HCT116 (cell line): ENCODE results near the gene PEX11B. TPM values are rescaled to one million over a fixed set of nuclear protein-coding genes. Genes with fewer than 3 reads are reported as not detected.

Source experiments
- ATAC-seq: fragments of 200-7000 bp; cut with Tn5 transposase; 2 replicates; pipeline ENCODE4 v1.9.1; 2020; ENCODE audit warnings: mild to moderate bottlenecking, moderate library complexity
- BruUV-seq: library from RNA; stranded (reverse); fragments of 400-500 nt; replicated peaks from 2 replicates; lab custom pipeline; 2021; lab: Mats Ljungman, UMichigan
- CTCF ChIA-PET: fragments of 300-600 bp; sonication (Branson Sonifier 250); formaldehyde crosslinking; loops from one replicate; lab custom pipeline; 2021; ENCODE audit warnings: antibody characterized with exemption; lab: Charles Lee
- POLR2A ChIA-PET: fragments of 300-600, 350-600 bp; sonication (Branson Sonifier 250); formaldehyde crosslinking; loops from one replicate; lab custom pipeline; 2021; ENCODE audit warnings: antibody characterized with exemption; lab: Charles Lee
- RAD21 ChIA-PET, 2 experiments: fragments of 300-600 bp; sonication (Branson Sonifier 250); formaldehyde crosslinking; loops; one replicate each; lab custom pipeline; 2023; ENCODE audit warnings: low total read pairs in 2 of 2; ENCODE audit not compliant: uncharacterized antibody in 2 of 2, unreplicated experiment in 2 of 2, low non-redundant PET in 1 of 2; lab: Charles Lee
- DNase-seq: peaks from one replicate; pipeline ENCODE4 v3.0.0-alpha.2; 2010; ENCODE audit warnings: low read depth, low spot score
- H2AFZ ChIP-seq: fragments of 200-600 bp; shearing (Covaris generic), sonication (generic); 2 replicates; pipeline ENCODE4 v1.6.1; 2017; ENCODE audit warnings: low read depth, mixed run types, mixed read lengths, antibody characterized with exemption, low read length; ENCODE audit not compliant: poor library complexity, severe bottlenecking
- H3K27ac ChIP-seq: 2 replicates; pipeline ENCODE4 v1.5.1; 2012; ENCODE audit warnings: low read depth, low read length
- H3K27me3 ChIP-seq: fragments of 200-600 bp; sonication (generic); 2 replicates; pipeline ENCODE4 v1.6.1; 2016; ENCODE audit warnings: mixed run types, low read length, mixed read lengths; ENCODE audit not compliant: insufficient read depth
- H3K36me3 ChIP-seq, 2 experiments: fragments of 200-500 bp in 1 of 2; fragments of 200-600 bp in 1 of 2; sonication (Bioruptor generic) in 1 of 2; sonication (generic) in 1 of 2; 2 replicates each; pipeline versions ENCODE4 v1.5.1 to v1.6.1; 2014 to 2016; ENCODE audit warnings: low read length in 2 of 2, inconsistent platforms in 1 of 2, mixed read lengths in 1 of 2, mixed run types in 1 of 2; ENCODE audit not compliant: insufficient read depth in 2 of 2, control insufficient read depth in 1 of 2
- H3K4me1 ChIP-seq, 2 experiments: fragments of 200-600 bp in 1 of 2; sonication (generic) in 1 of 2; 2 replicates each; pipeline versions ENCODE4 v1.5.1 to v1.6.1; 2012 to 2017; ENCODE audit warnings: low read length in 2 of 2, inconsistent platforms in 1 of 2, mild to moderate bottlenecking in 1 of 2, mixed read lengths in 1 of 2, mixed run types in 1 of 2, moderate library complexity in 1 of 2; ENCODE audit not compliant: insufficient read depth in 2 of 2, control insufficient read depth in 1 of 2
- H3K4me2 ChIP-seq: fragments of 200-600 bp; sonication (generic); 2 replicates; pipeline ENCODE4 v1.6.1; 2017; ENCODE audit warnings: mixed run types, low read length, mixed read lengths
- H3K4me3 ChIP-seq, 2 experiments: fragments of 200-600 bp in 1 of 2; sonication (generic) in 1 of 2; replicated peaks in 1 of 2; 2 replicates each; pipeline ENCODE4 v1.5.1; 2011 to 2016; ENCODE audit warnings: low read length in 2 of 2, control low read depth in 1 of 2, low read depth in 1 of 2, mild to moderate bottlenecking in 1 of 2, mixed read lengths in 1 of 2, mixed run types in 1 of 2
- H3K79me2 ChIP-seq: fragments of 200-600 bp; sonication (generic); 2 replicates; pipeline ENCODE4 v1.6.1; 2017; ENCODE audit warnings: mild to moderate bottlenecking, mixed run types, low read length, moderate library complexity, mixed read lengths; ENCODE audit not compliant: insufficient read depth
- H3K9ac ChIP-seq: fragments of 200-600 bp; sonication (generic); 2 replicates; pipeline ENCODE4 v1.6.1; 2016; ENCODE audit warnings: low read length, mixed read lengths
- H3K9me2 ChIP-seq: fragments of 200-600 bp; sonication (generic), shearing (Covaris generic); 2 replicates; pipeline ENCODE4 v1.6.1; 2017; ENCODE audit warnings: mixed run types, mild to moderate bottlenecking, moderate library complexity; ENCODE audit not compliant: insufficient read depth
- H3K9me3 ChIP-seq, 2 experiments: fragments of 200-500 bp in 1 of 2; fragments of 200-600 bp in 1 of 2; sonication (Bioruptor generic) in 1 of 2; sonication (generic) in 1 of 2; 2 replicates each; pipeline ENCODE4 v1.6.1; 2014 to 2017; ENCODE audit warnings: low read length in 2 of 2, mixed read lengths in 2 of 2, inconsistent platforms in 1 of 2, low read depth in 1 of 2, mild to moderate bottlenecking in 1 of 2, mixed run types in 1 of 2, moderate library complexity in 1 of 2; ENCODE audit not compliant: control insufficient read depth in 1 of 2, insufficient read depth in 1 of 2
- H4K20me1 ChIP-seq: fragments of 200-600 bp; sonication (generic), shearing (Covaris generic); 2 replicates; pipeline ENCODE4 v1.6.1; 2017; ENCODE audit warnings: mixed run types, mild to moderate bottlenecking, moderate library complexity; ENCODE audit not compliant: insufficient read depth
- CBX3 ChIP-seq: IDR thresholded peaks from 2 replicates; pipeline ENCODE4 v1.6.1; 2012; ENCODE audit warnings: low read depth
- CEBPB ChIP-seq: IDR thresholded peaks from 2 replicates; pipeline ENCODE4 v1.6.1; 2012; ENCODE audit warnings: low read depth
- EZH2 ChIP-seq: fragments of 200-600 bp; sonication (generic); IDR thresholded peaks from 2 replicates; pipeline ENCODE4 v1.6.1; 2017; ENCODE audit warnings: antibody characterized with exemption, mixed run types
- FOSL1 ChIP-seq: IDR thresholded peaks from 2 replicates; pipeline ENCODE4 v1.6.1; 2012; ENCODE audit warnings: low read depth
- JUND ChIP-seq: IDR thresholded peaks from 2 replicates; pipeline ENCODE4 v1.6.1; 2012
- POLR2A ChIP-seq: IDR thresholded peaks from 2 replicates; pipeline ENCODE4 v1.7.0; 2011; ENCODE audit warnings: borderline replicate concordance; ENCODE audit not compliant: insufficient read depth, insufficient read length; ENCODE audit errors: extremely low read depth
- SP1 ChIP-seq: IDR thresholded peaks from 2 replicates; pipeline ENCODE4 v1.6.1; 2012; ENCODE audit warnings: low read depth
- TCF7L2 ChIP-seq: IDR thresholded peaks from 2 replicates; pipeline ENCODE4 v1.7.0; 2011; ENCODE audit warnings: borderline replicate concordance, inconsistent platforms; ENCODE audit not compliant: insufficient read depth, insufficient read length; ENCODE audit errors: extremely low read depth
- YY1 ChIP-seq: IDR thresholded peaks from 2 replicates; pipeline ENCODE4 v1.6.1; 2011; ENCODE audit warnings: low read length, low read depth, moderate library complexity, mild to moderate bottlenecking; ENCODE audit not compliant: insufficient replicate concordance; ENCODE audit errors: extremely low read depth
- ZBTB33 ChIP-seq: IDR thresholded peaks from 2 replicates; pipeline ENCODE4 v1.6.1; 2011; ENCODE audit warnings: mild to moderate bottlenecking, low read length, moderate library complexity; ENCODE audit not compliant: insufficient replicate concordance; ENCODE audit errors: extremely low read depth
- ZNF274 ChIP-seq: fragments of 200-500 bp; sonication (Bioruptor generic); IDR thresholded peaks from 2 replicates; pipeline ENCODE4 v1.6.1; 2014; ENCODE audit warnings: mild to moderate bottlenecking, low read depth, low read length, inconsistent platforms
- intact Hi-C: fragments of 100-400 bp; cut with micrococcal nuclease; formaldehyde crosslinking; loops from 2 replicates; pipeline ENCODE4 v1.10.0; 2022
- total RNA-seq: library from RNA; stranded (reverse); gene quantifications from one replicate; pipeline ENCODE4 v1.2.1, GENCODE V29; 2021; ENCODE audit not compliant: unreplicated experiment
- TF ChIP-seq, protein P1 (sequence below): IDR thresholded peaks from 2 replicates; pipeline ENCODE4 v1.6.1; 2012

The PEX11B gene
- total RNA-seq, 1 experiment from 2014 or later = 20.9 TPM

DNA sequence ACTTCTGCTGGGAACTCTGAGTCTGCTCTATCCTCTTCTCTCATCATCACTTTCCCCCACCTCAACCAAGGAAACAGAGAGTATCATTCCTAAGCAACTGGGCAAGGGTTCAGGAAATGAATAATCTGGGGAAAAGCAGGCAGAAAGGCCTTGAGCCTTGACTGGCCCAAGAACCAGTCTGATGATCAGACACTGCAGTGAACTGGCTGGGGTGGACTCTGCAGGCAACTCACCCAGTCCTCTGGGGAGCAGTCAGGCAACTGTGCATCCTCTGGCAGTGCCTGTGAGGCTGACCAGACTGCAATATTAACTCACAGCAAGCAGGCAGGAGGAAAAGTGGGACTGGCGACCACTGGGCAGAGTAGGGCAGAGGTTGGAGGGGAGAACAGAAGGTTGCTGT lies 33.8 kb downstream of the PEX11B start:
- ChIA-PET RAD21 (no interaction called here), CTCF (no interaction called here)

DNA sequence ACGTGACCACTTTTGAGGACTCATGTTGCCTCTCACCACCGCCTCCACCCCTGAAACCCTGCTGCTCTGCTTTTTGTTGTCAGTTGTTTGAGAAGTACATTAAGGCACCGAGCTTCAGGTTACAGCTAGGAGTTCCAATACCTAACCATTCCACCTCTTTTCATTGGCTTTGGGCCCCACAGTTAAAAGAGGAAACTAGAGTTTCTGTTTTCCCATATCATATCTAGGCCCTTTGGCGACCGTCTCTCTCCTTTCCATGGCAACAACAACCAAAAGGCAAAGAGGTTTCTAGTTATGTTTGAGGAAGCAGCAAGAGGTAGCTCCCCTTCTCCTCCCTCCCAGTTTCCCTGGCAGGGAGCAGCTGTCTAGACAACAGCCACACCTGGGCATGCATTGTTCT lies 38.7 kb downstream of the PEX11B start:
- ATAC-seq (no peak), DNase-seq (no peak)
- H3K79me2 ChIP-seq = no peaks in the 10 kb centered on the region
- TF ChIP-seq ZBTB33 = no peak
- no peak for TF ChIP-seq CEBPB
- TF ChIP-seq EZH2 = no peak
- TF ChIP-seq, protein P1, sequence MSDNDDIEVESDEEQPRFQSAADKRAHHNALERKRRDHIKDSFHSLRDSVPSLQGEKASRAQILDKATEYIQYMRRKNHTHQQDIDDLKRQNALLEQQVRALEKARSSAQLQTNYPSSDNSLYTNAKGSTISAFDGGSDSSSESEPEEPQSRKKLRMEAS = no peak
- TF ChIP-seq POLR2A = no peak
- TF ChIP-seq CBX3 = no peak
- TF ChIP-seq YY1 = no peak
- TF ChIP-seq JUND = no peak
- no peak for TF ChIP-seq TCF7L2
- TF ChIP-seq SP1 = no peak
- no peak for TF ChIP-seq FOSL1
- no peak for TF ChIP-seq ZNF274
- intact Hi-C loops = no loop called here
- no peak overlapping the region for H3K9ac ChIP-seq
- no peaks in the 10 kb centered on the region for H3K9me2 ChIP-seq
- H3K4me1 ChIP-seq = peaks cover 0 to 14% of the 10 kb centered on the region in 2 experiments; a peak in 3 of 4 replicates
- no peak overlapping the region for H3K4me3 ChIP-seq
- no peak overlapping the region for H3K27ac ChIP-seq
- POLR2A ChIA-PET = no interaction called here
- no peaks in the 10 kb centered on the region for H4K20me1 ChIP-seq
- H3K27me3 ChIP-seq = peaks cover 4% of the 10 kb centered on the region; the same call in 1 of the 2 replicates
- H3K9me3 ChIP-seq = no peaks in the 10 kb centered on the region
- BruUV-seq = no TSS peak
- no peaks in the 10 kb centered on the region for H3K36me3 ChIP-seq
- H3K4me2 ChIP-seq = no peak overlapping the region
- RAD21 ChIA-PET = no interaction called here
- CTCF ChIA-PET = interaction anchor here (3.3 kb wide), 1 partner anchor 13 kb away, joined by 19 read pairs; no protein-coding TSS in a partner anchor
- no peak overlapping the region for H2AFZ ChIP-seq

More for the DNA sequence above, 33.8 kb downstream of the PEX11B start:
- Histone ChIP-seq H3K27me3 (peaks cover 7% of the 10 kb centered on the region; the same call in 1 of the 2 replicates), H3K36me3 (no peaks in the 10 kb centered on the region), H3K9ac (no peak overlapping the region), H3K27ac (no peak overlapping the region)
- BruUV-seq = no TSS peak
- POLR2A ChIA-PET = no interaction called here
- TF ChIP-seq CBX3 (no peak), YY1 (no peak), EZH2 (no peak)
- TF ChIP-seq, all 23 proteins: peak for 0
- ATAC-seq = no peak
- no peaks in the 10 kb centered on the region for H3K79me2 ChIP-seq
- H3K9me2 ChIP-seq = no peaks in the 10 kb centered on the region
- no peak overlapping the region for H2AFZ ChIP-seq
- no peak overlapping the region for H3K4me2 ChIP-seq
- no peak overlapping the region for H3K4me3 ChIP-seq
- no peaks in the 10 kb centered on the region for H4K20me1 ChIP-seq
- H3K4me1 ChIP-seq = peaks cover 0 to 22% of the 10 kb centered on the region in 2 experiments; a peak in 2 of 4 replicates
- DNase-seq = no peak
- no peaks in the 10 kb centered on the region for H3K9me3 ChIP-seq
- intact Hi-C loops = no loop called here
